HG03439 (cell line): ENCODE results near the gene SMPD2.
"Not testable (repeated sequence)": the region's sequence is repeated elsewhere in the genome, so short reads cannot be mapped to it uniquely, and the experiment has no call there.

Experiments
- ATAC-seq: cut with Tn5 transposase; IDR thresholded peaks from one replicate; pipeline ENCODE4 v1.9.1; 2021; ENCODE audit warnings: mild to moderate bottlenecking, moderate library complexity; ENCODE audit not compliant: unreplicated experiment

The SMPD2 gene

GRCh38 chr6:109458774-109459531, 18.4 kb downstream of the SMPD2 start:
- ATAC-seq = no peak

- ATAC-seq = no peak
Measured at GRCh38 chr6:109460161-109460829, 19.8 kb downstream of the SMPD2 start.

GRCh38 chr6:109461205-109461604, 20.7 kb downstream of the SMPD2 start:
- ATAC-seq = not testable (repeated sequence)

- ATAC-seq = no peak
Measured at GRCh38 chr6:109461733-109462526, 21.4 kb downstream of the SMPD2 start.

GRCh38 chr6:109465772-109466171, 25.2 kb downstream of the SMPD2 start:
- no peak for ATAC-seq

GRCh38 chr6:109466212-109466923, 25.8 kb downstream of the SMPD2 start:
- ATAC-seq = no peak

GRCh38 chr6:109467696-109468095, 27.2 kb downstream of the SMPD2 start:
- no peak for ATAC-seq

GRCh38 chr6:109469591-109470189, 29.2 kb downstream of the SMPD2 start:
- ATAC-seq = no peak

GRCh38 chr6:109471105-109471810, 30.7 kb downstream of the SMPD2 start:
- no peak for ATAC-seq

- peak; percentile 65 for ATAC-seq
Measured at GRCh38 chr6:109472132-109472995, 31.8 kb downstream of the SMPD2 start.

GRCh38 chr6:109473120-109473519, 32.6 kb downstream of the SMPD2 start:
- ATAC-seq = no peak

GRCh38 chr6:109474995-109475394, 34.5 kb downstream of the SMPD2 start:
- ATAC-seq = no peak

- ATAC-seq = no peak
Measured at GRCh38 chr6:109475625-109476024, 35.1 kb downstream of the SMPD2 start.

- no peak for ATAC-seq
Measured at GRCh38 chr6:109477184-109477583, 36.7 kb downstream of the SMPD2 start.

- ATAC-seq = no peak
Measured at GRCh38 chr6:109477725-109478124, 37.2 kb downstream of the SMPD2 start.

- ATAC-seq = no peak
Measured at GRCh38 chr6:109478222-109478805, 37.8 kb downstream of the SMPD2 start.

GRCh38 chr6:109478841-109479624, 38.5 kb downstream of the SMPD2 start:
- no peak for ATAC-seq

- no peak for ATAC-seq
Measured at GRCh38 chr6:109480993-109481480, 40.5 kb downstream of the SMPD2 start.
